CD14-positive monocyte (primary cell): ENCODE results near the gene RAPGEF6. TPM values are rescaled to one million over a fixed set of nuclear protein-coding genes. Genes with fewer than 3 reads are reported as not detected.
"Not testable (repeated sequence)": the region's sequence is repeated elsewhere in the genome, so short reads cannot be mapped to it uniquely, and the experiment has no call there.

ENCODE experiments used
- DNase-seq, 3 donors: peaks; one replicate each; pipeline ENCODE4 v3.0.0-alpha.2; 2011 to 2022
- H2AFZ ChIP-seq: 2 replicates; pipeline ENCODE4 v1.6.0; 2012; ENCODE audit warnings: mild to moderate bottlenecking, low read depth, low read length, inconsistent platforms; ENCODE audit not compliant: insufficient read depth, poor library complexity, severe bottlenecking
- H3K27ac ChIP-seq, 2 donors: 1 replicate in 1 of 2; 2 replicates in 1 of 2; pipeline ENCODE4 v1.5.1; 2012 to 2013; ENCODE audit warnings: low read length in 2 of 2, control low read depth in 1 of 2, inconsistent platforms in 1 of 2, low read depth in 1 of 2, mild to moderate bottlenecking in 1 of 2
- H3K27me3 ChIP-seq, 2 donors: one replicate each; pipeline versions ENCODE4 v1.6.0 to v1.6.1; 2011 to 2013; ENCODE audit warnings: low read length in 2 of 2; ENCODE audit not compliant: control insufficient read depth in 2 of 2, insufficient read depth in 2 of 2
- H3K36me3 ChIP-seq, 2 donors: replicated peaks in 1 of 2; 1 replicate in 1 of 2; 2 replicates in 1 of 2; pipeline versions ENCODE4 v1.5.1 to v1.6.1; 2012 to 2013; ENCODE audit warnings: low read length in 2 of 2, control low read depth in 1 of 2, inconsistent platforms in 1 of 2, mild to moderate bottlenecking in 1 of 2; ENCODE audit not compliant: insufficient read depth in 2 of 2, control insufficient read depth in 1 of 2
- H3K4me1 ChIP-seq, 2 donors: 1 replicate in 1 of 2; 2 replicates in 1 of 2; pipeline versions ENCODE4 v1.5.1 to v1.6.1; 2012 to 2013; ENCODE audit warnings: low read length in 2 of 2, control low read depth in 1 of 2, inconsistent platforms in 1 of 2, mild to moderate bottlenecking in 1 of 2, moderate library complexity in 1 of 2; ENCODE audit not compliant: insufficient read depth in 2 of 2, control insufficient read depth in 1 of 2
- H3K4me2 ChIP-seq: replicated peaks from 2 replicates; pipeline ENCODE3; 2012; ENCODE audit warnings: low read length, moderate library complexity, mild to moderate bottlenecking; ENCODE audit not compliant: poor library complexity, severe bottlenecking; ENCODE audit errors: extremely low read depth
- H3K4me3 ChIP-seq, 3 experiments: fragments of 200-600 bp in 1 of 3; sonication (generic) in 1 of 3; replicated peaks in 1 of 3; 1 replicate in 2 of 3; 2 replicates in 1 of 3; pipeline ENCODE4 v1.5.1; 2011 to 2013; ENCODE audit warnings: low read length in 3 of 3, mild to moderate bottlenecking in 3 of 3, control low read depth in 2 of 3, low read depth in 2 of 3, inconsistent platforms in 1 of 3, moderate library complexity in 1 of 3
- H3K79me2 ChIP-seq: 2 replicates; pipeline ENCODE4 v1.6.0; 2012; ENCODE audit warnings: mild to moderate bottlenecking, control low read depth, inconsistent platforms, low read length, moderate library complexity; ENCODE audit not compliant: insufficient read depth
- H3K9ac ChIP-seq: 2 replicates; pipeline ENCODE4 v1.6.0; 2017; ENCODE audit warnings: low read length, mild to moderate bottlenecking; ENCODE audit not compliant: insufficient read depth, poor library complexity, severe bottlenecking
- H3K9me3 ChIP-seq, 2 donors: replicated peaks in 1 of 2; 1 replicate in 1 of 2; 2 replicates in 1 of 2; pipeline versions ENCODE4 v1.5.1 to v1.6.1; 2012 to 2013; ENCODE audit warnings: low read length in 2 of 2, control low read depth in 1 of 2; ENCODE audit not compliant: control insufficient read depth in 1 of 2, insufficient read depth in 1 of 2
- H4K20me1 ChIP-seq: 2 replicates; pipeline ENCODE4 v1.6.0; 2012; ENCODE audit warnings: mild to moderate bottlenecking, low read length, control low read depth, moderate library complexity; ENCODE audit not compliant: insufficient read depth
- H3K27ac Mint-ChIP-seq, 7 donors: one replicate each; pipeline ENCODE4 v1.8.0; 2020; ENCODE audit warnings: mild to moderate bottlenecking in 7 of 7, mixed read lengths in 7 of 7, moderate library complexity in 6 of 7, inconsistent platforms in 2 of 7
- H3K27me3 Mint-ChIP-seq, 3 donors: one replicate each; pipeline ENCODE4 v1.8.0; 2021 to 2022; ENCODE audit warnings: low read depth in 3 of 3, mild to moderate bottlenecking in 3 of 3, mixed read lengths in 3 of 3, moderate library complexity in 3 of 3, inconsistent platforms in 1 of 3
- H3K36me3 Mint-ChIP-seq, 2 donors: one replicate each; pipeline ENCODE4 v1.8.0; 2020; ENCODE audit warnings: mixed read lengths in 2 of 2, inconsistent platforms in 1 of 2, mild to moderate bottlenecking in 1 of 2
- H3K4me1 Mint-ChIP-seq: one replicate; pipeline ENCODE4 v1.8.0; 2020; ENCODE audit warnings: mild to moderate bottlenecking, mixed read lengths
- H3K4me3 Mint-ChIP-seq, 2 donors: one replicate each; pipeline ENCODE4 v1.8.0; 2020; ENCODE audit warnings: mild to moderate bottlenecking in 2 of 2, mixed read lengths in 2 of 2, moderate library complexity in 1 of 2
- H3K9me3 Mint-ChIP-seq, 7 donors: one replicate each; pipeline ENCODE4 v1.8.0; 2020 to 2022; ENCODE audit warnings: mixed read lengths in 7 of 7, mild to moderate bottlenecking in 6 of 7, moderate library complexity in 6 of 7, inconsistent platforms in 2 of 7
- CTCF ChIP-seq: fragments of 200-600 bp; IDR thresholded peaks from one replicate; pipeline ENCODE4 v1.8.0; 2022; ENCODE audit warnings: antibody characterized with exemption, mild to moderate bottlenecking
- WGBS: methylation state at CpG from one replicate; pipeline ENCODE4 v1.1.5; 2013; ENCODE audit warnings: missing lambda C conversion rate; ENCODE audit not compliant: insufficient coverage; 5-methylcytosine and 5-hydroxymethylcytosine counted together
- intact Hi-C, 2 donors: fragments of 100-400 bp; cut with micrococcal nuclease; formaldehyde crosslinking; loops; one replicate each; pipeline versions ENCODE4 v1.15.0 to v1.15.1; 2023
- polyA plus RNA-seq, 3 donors: library from polyadenylated mRNA; depleted of rRNA in 1 of 3; unstranded in 2 of 3; stranded (reverse) in 1 of 3; fragments of 300-500 nt in 2 of 3; fragments of >200 nt in 1 of 3; fragmentation: Illumina TruSeq in 2 of 3; gene quantifications; 1 replicate in 2 of 3; 2 replicates in 1 of 3; pipeline ENCODE4 v1.2.3, GENCODE V29; 2012 to 2021

Gene RAPGEF6
- polyA plus RNA-seq, 3 donors: 2.9 to 4.8 (median 4.8) TPM

GRCh38 chr5:131491749-131492148, 143.3 kb downstream of the RAPGEF6 start:
- intact Hi-C loops: no loop called here
- no peak overlapping the region for H3K27ac Mint-ChIP-seq
- H3K4me3 Mint-ChIP-seq: no peak overlapping the region
- no peak overlapping the region for H3K27ac ChIP-seq
- H3K4me3 ChIP-seq: no peak overlapping the region
- DNase-seq: no peak
- peaks cover 18% of the 10 kb centered on the region for H3K4me1 Mint-ChIP-seq
- H3K36me3 ChIP-seq: peaks cover 9 to 46% of the 10 kb centered on the region in 2 donors
- WGBS: no CpG with 5 or more reads among the region's 1 CpG
- H3K27me3 ChIP-seq: no peaks in the 10 kb centered on the region
- peaks cover 0 to 4% (median 0%) of the 10 kb centered on the region in 7 donors for H3K9me3 Mint-ChIP-seq
- no peaks in the 10 kb centered on the region for H4K20me1 ChIP-seq
- H3K36me3 Mint-ChIP-seq: peaks cover 42 to 55% of the 10 kb centered on the region in 2 donors
- H2AFZ ChIP-seq: no peak overlapping the region
- no peaks in the 10 kb centered on the region for H3K27me3 Mint-ChIP-seq
- TF ChIP-seq CTCF: no peak
- H3K4me2 ChIP-seq: no peak overlapping the region
- H3K79me2 ChIP-seq: no peaks in the 10 kb centered on the region
- H3K9ac ChIP-seq: no peak overlapping the region
- H3K9me3 ChIP-seq: peaks cover 0 to 4% of the 10 kb centered on the region in 2 donors
- H3K4me1 ChIP-seq: peaks cover 26 to 34% of the 10 kb centered on the region in 2 donors

- peaks cover 0 to 4% of the 10 kb centered on the region in 2 donors for H3K9me3 ChIP-seq
- DNase-seq: peak; percentile 53 to 77 (median 76)
- no peaks in the 10 kb centered on the region for H3K79me2 ChIP-seq
- H3K4me2 ChIP-seq: peak overlapping the region; percentile 65
- WGBS: no CpG with 5 or more reads among the region's 3 CpGs
- H3K27ac ChIP-seq: peak overlapping the region in 1 of 2 donors; percentile 83
- Mint-ChIP-seq H3K27ac (peak overlapping the region; percentile 72 to 89 (median 80)), H3K4me1 (peaks cover 18% of the 10 kb centered on the region), H3K9me3 (peaks cover 0 to 4% (median 0%) of the 10 kb centered on the region in 7 donors), H3K4me3 (no peak overlapping the region), H3K36me3 (peaks cover 28 to 38% of the 10 kb centered on the region in 2 donors), H3K27me3 (no peaks in the 10 kb centered on the region)
- H3K4me1 ChIP-seq: peaks cover 21 to 27% of the 10 kb centered on the region in 2 donors
- no peaks in the 10 kb centered on the region for H4K20me1 ChIP-seq
- no peak overlapping the region for H3K9ac ChIP-seq
- H3K36me3 ChIP-seq: peaks cover 5 to 27% of the 10 kb centered on the region in 2 donors
- H3K4me3 ChIP-seq: peak overlapping the region in 1 of 3 experiments; percentile 53
- no peaks in the 10 kb centered on the region for H3K27me3 ChIP-seq
- peak overlapping the region; percentile 53 for H2AFZ ChIP-seq
- intact Hi-C loops: loop anchor here in 1 of 2 donors (10.0 kb wide), 1 partner anchor 46 kb away; no protein-coding TSS in a partner anchor
- no peak for TF ChIP-seq CTCF
These were observed 146.6 kb downstream of the RAPGEF6 start for GRCh38 chr5:131488463-131488862.

DNA sequence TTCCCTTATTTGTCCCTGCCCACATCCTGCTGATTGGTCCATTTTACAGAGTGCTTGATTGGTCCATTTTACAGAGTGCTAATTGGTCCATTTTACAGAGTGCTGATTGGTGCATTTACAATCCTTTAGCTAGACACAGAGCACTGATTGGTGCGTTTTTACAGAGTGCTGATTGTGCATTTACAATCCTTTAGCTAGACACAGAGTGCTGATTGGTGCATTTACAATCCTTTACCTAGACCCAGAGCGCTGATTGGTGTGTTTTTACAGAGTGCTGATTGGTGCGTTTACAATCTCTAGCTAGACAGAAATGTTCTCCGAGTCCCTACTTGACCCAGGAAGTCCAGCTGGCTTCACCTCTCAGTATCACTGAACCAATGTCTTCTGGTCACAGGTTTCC, 147.7 kb downstream of the RAPGEF6 start:
- Histone ChIP-seq H3K36me3 (peaks cover 2 to 20% of the 10 kb centered on the region in 2 donors), H3K27ac (peak overlapping the region in 1 of 2 donors; percentile 83), H3K4me1 (peaks cover 21 to 27% of the 10 kb centered on the region in 2 donors)
- H3K4me3 ChIP-seq, H3K9ac ChIP-seq, H4K20me1 ChIP-seq, H3K27me3 ChIP-seq, H3K9me3 Mint-ChIP-seq, DNase-seq, H3K4me3 Mint-ChIP-seq, H3K4me2 ChIP-seq, H2AFZ ChIP-seq, H3K27me3 Mint-ChIP-seq, H3K79me2 ChIP-seq, H3K9me3 ChIP-seq: not testable (repeated sequence)
- Mint-ChIP-seq H3K27ac (peak overlapping the region in 1 of 7 donors; percentile 10), H3K4me1 (peaks cover 18% of the 10 kb centered on the region), H3K36me3 (peaks cover 33 to 42% of the 10 kb centered on the region in 2 donors)
- WGBS: no CpG with 5 or more reads among the region's 4 CpGs
- intact Hi-C loops: loop anchor here in 1 of 2 donors (10.0 kb wide), 1 partner anchor 47 kb away; no protein-coding TSS in a partner anchor
